ENCODE data around the gene HNRNPC. TPM values are rescaled to one million over a fixed set of nuclear protein-coding genes. Genes with fewer than 3 reads are reported as not detected.
"Not testable (repeated sequence)": the region's sequence is repeated elsewhere in the genome, so short reads cannot be mapped to it uniquely, and the experiment has no call there.

HNRNPC gene
- total and polyA plus RNA-seq, 9 of the 15 experiments (the other 6 are each of a cell fraction or from before 2014, with no cell fraction given), result 679 to 1,557 (median 1,191) TPM

- POLR2A ChIA-PET, result interaction anchor here (0.8 kb wide), 1 partner anchor 1610 kb away, joined by 3 read pairs; no protein-coding TSS in a partner anchor
- H3K4me1 ChIP-seq (replicated peaks in 1 of 2; ENCODE audit: control insufficient read depth in 2 of 2, insufficient read depth in 2 of 2, low read length in 2 of 2), result not testable (repeated sequence)
These were observed 3.4 kb upstream of the HNRNPC start for GRCh38 chr14:21272661-21273060.

More at GRCh38 chr14:21272661-21273060, 3.4 kb upstream of the HNRNPC start:
- H3K4me3 ChIP-seq; H3K36me3 ChIP-seq (ENCODE audit: control insufficient read depth, insufficient read depth, low read length); H3K27me3 ChIP-seq (ENCODE audit: control insufficient read depth in 2 of 2, insufficient read depth in 2 of 2, low read length in 2 of 2); in situ Hi-C loops (cut with MboI); CTCF ChIA-PET (ENCODE audit: low intra/inter-chr PET ratio); H3K4me2 ChIP-seq (ENCODE audit: insufficient read depth, low read length); DNase-seq (ENCODE audit: extremely low read depth in 1 of 4, low spot score in 3 of 4); H3K9me3 ChIP-seq (replicated peaks; ENCODE audit: control insufficient read depth, insufficient read depth, low read depth, low read length); FAIRE-seq; H4K20me1 ChIP-seq (replicated peaks; ENCODE audit: control insufficient read depth, insufficient read depth, low read length); H3K9me1 ChIP-seq (ENCODE audit: control insufficient read depth, insufficient read depth, low read length); BruUV-seq (replicated peaks); ATAC-seq; intact Hi-C loops (cut with micrococcal nuclease); TF ChIP-seq ATF3 (CRISPR knock-in tag; conservative IDR thresholded peaks at IDR 0.05); ATF1 (CRISPR knock-in tag; IDR thresholded peaks at IDR 0.05): not testable (repeated sequence)
- TF ChIP-seq C11orf30 (IDR thresholded peaks at IDR 0.05; ENCODE audit: low read depth) (peak; percentile 50; the same call in 1 of the 2 replicates), NFE2 (IDR thresholded peaks at IDR 0.05; ENCODE audit: low read depth) (peak; percentile 44; the same call in 1 of the 2 replicates), EP400 (IDR thresholded peaks at IDR 0.05) (peak; percentile 28; the same call in 1 of the 2 replicates), EGR1 (conservative IDR thresholded peaks at IDR 0.05) (peak; percentile 78), PRDM10 (IDR thresholded peaks at IDR 0.05; ENCODE audit: partially characterized antibody) (peak; percentile 31), ZNF316 (IDR thresholded peaks at IDR 0.05) (peak; percentile 63), ATF3 (IDR thresholded peaks at IDR 0.05) (0 out of 2 replicates have a peak, but pooled peaks have one; percentile 23), ZNF592 (IDR thresholded peaks at IDR 0.05) (peak; percentile 45), ATF1 (tag; IDR thresholded peaks at IDR 0.05) (peak; percentile 47), ZNF384 (IDR thresholded peaks at IDR 0.05; ENCODE audit: low read depth, low read length) (peak; percentile 67)
- peak overlapping the region; percentile 77 for H2AFZ ChIP-seq (ENCODE audit: low read depth, low read length)
- H3K9ac ChIP-seq (ENCODE audit: insufficient read depth in 1 of 2, low read depth in 2 of 2, low read length in 2 of 2), result peak overlapping the region; percentile 9 to 44; a peak in 2 of 4 replicates
- H3K79me2 ChIP-seq (ENCODE audit: control insufficient read depth, insufficient read depth, low read length), result peaks cover 19% of the 10 kb centered on the region
- H3K27ac ChIP-seq (ENCODE audit: extremely low read depth, low read depth, low read length), result peak overlapping the region; percentile 46; the same call in 1 of the 3 replicates
- 32% methylated on average over 14 of the region's 17 CpGs for WGBS (ENCODE audit: insufficient coverage, low coverage, missing lambda C conversion rate)
